Skeletal muscle tissue (tissue), 4 donors: ENCODE measurements around the gene OSBPL10. TPM values are rescaled to one million over a fixed set of nuclear protein-coding genes. Genes with fewer than 3 reads are reported as not detected.

ENCODE experiments used
- H3K27ac ChIP-seq: one replicate; pipeline ENCODE4 v1.7.0; 2013; ENCODE audit warnings: mild to moderate bottlenecking, low read depth, low read length, inconsistent platforms
- H3K27me3 ChIP-seq, 3 donors: one replicate each; pipeline ENCODE4 v1.7.0; 2013; ENCODE audit warnings: low read length in 3 of 3; ENCODE audit not compliant: control insufficient read depth in 3 of 3, insufficient read depth in 3 of 3
- H3K36me3 ChIP-seq, 3 donors: one replicate each; pipeline ENCODE4 v1.7.0; 2013; ENCODE audit warnings: low read length in 3 of 3; ENCODE audit not compliant: control insufficient read depth in 3 of 3, insufficient read depth in 3 of 3
- H3K4me1 ChIP-seq, 3 donors: one replicate each; pipeline ENCODE4 v1.7.0; 2013; ENCODE audit warnings: low read length in 3 of 3, mild to moderate bottlenecking in 3 of 3; ENCODE audit not compliant: control insufficient read depth in 3 of 3, insufficient read depth in 3 of 3
- H3K4me3 ChIP-seq, 3 donors: one replicate each; pipeline ENCODE4 v1.7.0; 2013; ENCODE audit warnings: low read length in 3 of 3
- H3K9ac ChIP-seq, 3 donors: one replicate each; pipeline ENCODE4 v1.7.0; 2013; ENCODE audit warnings: low read length in 3 of 3, mild to moderate bottlenecking in 3 of 3, moderate library complexity in 2 of 3, low read depth in 1 of 3
- H3K9me3 ChIP-seq, 3 donors: one replicate each; pipeline ENCODE4 v1.7.0; 2013; ENCODE audit warnings: low read length in 3 of 3; ENCODE audit not compliant: control insufficient read depth in 3 of 3
- total RNA-seq: library from RNA; depleted of rRNA; stranded (reverse); fragments of >200 nt; gene quantifications from one replicate; pipeline ENCODE4 v1.2.3, GENCODE V29; 2014
- donor health status: Osteomylitis.

OSBPL10 gene
- total RNA-seq, 1 donor from 2014 or later, result 6.8 TPM

GRCh38 chr3:31813686-31814085 lies 167.4 kb downstream of the OSBPL10 start:
- Histone ChIP-seq H3K9me3 (no peaks in the 10 kb centered on the region), H3K36me3 (no peaks in the 10 kb centered on the region), H3K4me1 (no peaks in the 10 kb centered on the region), H3K9ac (no peak overlapping the region), H3K27me3 (no peaks in the 10 kb centered on the region), H3K4me3 (no peak overlapping the region), H3K27ac (no peak overlapping the region)

- Histone ChIP-seq H3K36me3 (no peaks in the 10 kb centered on the region), H3K9me3 (no peaks in the 10 kb centered on the region), H3K4me3 (no peak overlapping the region), H3K9ac (no peak overlapping the region), H3K4me1 (no peaks in the 10 kb centered on the region), H3K27ac (no peak overlapping the region), H3K27me3 (no peaks in the 10 kb centered on the region)
Measured at GRCh38 chr3:31813197-31813596, 167.9 kb downstream of the OSBPL10 start.

GRCh38 chr3:31810991-31811433 lies 170.1 kb downstream of the OSBPL10 start:
- no peak overlapping the region for H3K4me3 ChIP-seq
- H3K9ac ChIP-seq, result no peak overlapping the region
- no peaks in the 10 kb centered on the region for H3K9me3 ChIP-seq
- no peaks in the 10 kb centered on the region for H3K4me1 ChIP-seq
- no peak overlapping the region for H3K27ac ChIP-seq
- H3K36me3 ChIP-seq, result no peaks in the 10 kb centered on the region
- no peaks in the 10 kb centered on the region for H3K27me3 ChIP-seq

DNA sequence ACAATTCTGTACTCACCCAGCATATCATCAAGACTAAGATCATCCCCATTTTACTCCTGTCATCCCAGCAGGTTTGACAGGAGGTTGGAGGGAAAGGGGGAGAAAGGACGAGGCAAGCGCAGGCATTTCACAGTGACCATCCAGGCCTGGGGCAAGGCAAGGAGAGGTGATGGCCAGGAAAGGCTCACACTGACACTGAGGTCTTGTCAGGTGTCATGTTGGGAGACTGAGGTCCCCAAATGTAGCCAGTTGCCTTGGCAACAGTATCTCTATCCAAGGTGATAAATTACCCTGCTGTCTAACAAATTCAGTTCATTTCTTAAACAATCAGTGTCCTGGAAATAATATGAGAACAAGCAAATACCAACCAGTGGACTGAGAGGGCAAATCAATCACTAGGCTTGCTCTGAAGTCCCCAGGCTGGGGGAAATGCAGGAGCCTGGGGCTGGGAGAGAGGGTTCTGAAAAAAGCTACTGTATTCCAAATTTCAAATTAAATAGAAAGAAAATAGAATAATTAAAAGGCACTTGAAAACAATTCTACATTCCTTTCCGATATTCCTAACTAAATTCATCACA lies 172.8 kb downstream of the OSBPL10 start:
- Histone ChIP-seq H3K4me3 (no peak overlapping the region), H3K36me3 (no peaks in the 10 kb centered on the region), H3K9me3 (no peaks in the 10 kb centered on the region), H3K27ac (no peak overlapping the region), H3K4me1 (no peaks in the 10 kb centered on the region), H3K9ac (no peak overlapping the region), H3K27me3 (no peaks in the 10 kb centered on the region)

- Histone ChIP-seq H3K27me3 (no peaks in the 10 kb centered on the region), H3K9ac (no peak overlapping the region), H3K36me3 (no peaks in the 10 kb centered on the region), H3K4me1 (no peaks in the 10 kb centered on the region), H3K4me3 (no peak overlapping the region), H3K9me3 (no peaks in the 10 kb centered on the region), H3K27ac (no peak overlapping the region)
Measured at GRCh38 chr3:31804251-31805051, 176.6 kb downstream of the OSBPL10 start.

GRCh38 chr3:31802981-31803740 lies 177.9 kb downstream of the OSBPL10 start:
- no peak overlapping the region for H3K9ac ChIP-seq

DNA sequence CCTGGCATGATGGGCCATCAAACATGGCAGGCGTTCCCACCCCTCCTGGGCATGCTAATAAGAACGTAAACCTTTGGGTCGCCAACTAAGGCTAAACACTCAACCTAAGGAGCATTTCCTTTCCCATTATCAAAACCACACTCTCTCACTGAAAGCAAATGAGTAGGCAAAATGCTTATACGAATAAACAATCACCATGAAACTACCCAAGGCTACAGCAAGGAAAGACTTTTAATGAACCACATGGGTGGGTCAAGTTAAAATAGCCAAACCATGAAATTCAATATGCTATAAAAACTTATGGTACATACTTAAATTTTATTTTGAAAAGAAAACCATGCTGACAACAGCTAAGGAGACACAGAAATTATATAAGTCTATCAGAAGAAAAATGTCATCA lies 180.6 kb downstream of the OSBPL10 start:
- Histone ChIP-seq H3K27me3 (no peaks in the 10 kb centered on the region), H3K27ac (no peak overlapping the region), H3K4me1 (no peaks in the 10 kb centered on the region), H3K36me3 (no peaks in the 10 kb centered on the region), H3K9ac (no peak overlapping the region), H3K9me3 (no peaks in the 10 kb centered on the region), H3K4me3 (no peak overlapping the region)

More at GRCh38 chr3:31802981-31803740, 177.9 kb downstream of the OSBPL10 start:
- no peaks in the 10 kb centered on the region for H3K9me3 ChIP-seq
- no peaks in the 10 kb centered on the region for H3K36me3 ChIP-seq
- no peaks in the 10 kb centered on the region for H3K27me3 ChIP-seq
- H3K27ac ChIP-seq, result no peak overlapping the region
- H3K4me3 ChIP-seq, result no peak overlapping the region
- no peaks in the 10 kb centered on the region for H3K4me1 ChIP-seq

DNA sequence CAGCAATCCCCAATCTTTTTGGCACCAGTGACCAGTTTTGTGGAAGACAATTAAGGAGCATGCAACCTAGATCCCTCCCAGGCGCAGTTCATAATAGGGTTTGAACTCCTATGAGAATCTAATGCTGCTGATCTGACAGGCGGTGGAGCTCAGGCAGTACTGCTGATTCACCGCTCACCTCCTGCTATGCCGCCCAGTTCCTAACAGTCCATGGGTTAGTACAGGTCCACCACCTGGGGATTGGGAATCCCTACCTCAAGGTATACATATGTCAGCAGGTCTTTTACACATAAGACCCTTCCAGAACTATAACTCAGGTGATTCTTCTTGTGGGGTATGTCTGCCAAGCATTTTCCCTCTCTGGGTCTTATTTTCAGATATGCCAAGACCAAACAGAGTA lies 182.2 kb downstream of the OSBPL10 start:
- no peaks in the 10 kb centered on the region for H3K36me3 ChIP-seq

GRCh38 chr3:31793821-31794220 lies 187.2 kb downstream of the OSBPL10 start:
- no peaks in the 10 kb centered on the region for H3K27me3 ChIP-seq

More for the DNA sequence above, 182.2 kb downstream of the OSBPL10 start:
- Histone ChIP-seq H3K9me3 (no peaks in the 10 kb centered on the region), H3K27ac (no peak overlapping the region), H3K9ac (no peak overlapping the region), H3K4me1 (no peaks in the 10 kb centered on the region), H3K27me3 (no peaks in the 10 kb centered on the region), H3K4me3 (no peak overlapping the region)

DNA sequence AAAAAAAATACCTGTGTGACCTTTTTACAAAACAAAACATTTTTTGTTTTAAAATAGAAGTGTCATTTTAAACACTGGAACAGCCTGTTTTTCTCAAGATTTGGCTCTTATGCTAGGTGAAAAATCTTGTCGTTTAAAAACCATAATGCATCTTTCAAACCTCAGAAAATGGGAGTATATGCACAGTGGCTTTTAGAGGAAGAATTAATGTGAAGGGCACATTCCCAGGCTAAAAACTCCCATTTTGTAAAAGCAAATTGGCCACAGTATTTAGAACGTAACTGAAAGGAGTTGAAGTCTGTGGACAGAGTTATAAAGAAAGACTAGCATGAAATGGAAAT lies 190.0 kb downstream of the OSBPL10 start:
- H3K9ac ChIP-seq, result no peak overlapping the region
- no peak overlapping the region for H3K27ac ChIP-seq
- no peaks in the 10 kb centered on the region for H3K27me3 ChIP-seq

More at GRCh38 chr3:31793821-31794220, 187.2 kb downstream of the OSBPL10 start:
- no peak overlapping the region for H3K9ac ChIP-seq
- H3K9me3 ChIP-seq, result no peaks in the 10 kb centered on the region
- H3K4me1 ChIP-seq, result peaks cover 0 to 4% (median 0%) of the 10 kb centered on the region in 3 donors
- H3K27ac ChIP-seq, result no peak overlapping the region
- no peak overlapping the region for H3K4me3 ChIP-seq
- H3K36me3 ChIP-seq, result no peaks in the 10 kb centered on the region

More for the DNA sequence above, 190.0 kb downstream of the OSBPL10 start:
- Histone ChIP-seq H3K9me3 (no peaks in the 10 kb centered on the region), H3K4me1 (peaks cover 0 to 4% (median 0%) of the 10 kb centered on the region in 3 donors), H3K4me3 (no peak overlapping the region), H3K36me3 (no peaks in the 10 kb centered on the region)
